MM.1S (cell line): ENCODE measurements around the gene GPR183.

Source experiments
- DNase-seq: peaks from one replicate; pipeline ENCODE4 v3.0.0-alpha.2; 2015
- H2AFZ ChIP-seq: fragments of 300-600 bp; sonication (generic); 2 replicates; pipeline ENCODE4 v1.6.0; 2016; ENCODE audit warnings: antibody characterized with exemption, low read length
- H3F3A ChIP-seq: fragments of 300-600 bp; sonication (generic); 2 replicates; pipeline ENCODE4 v1.6.1; 2016; ENCODE audit warnings: mild to moderate bottlenecking, antibody characterized with exemption, low read length, moderate library complexity, mixed read lengths; ENCODE audit not compliant: insufficient read depth
- H3K27ac ChIP-seq: fragments of 300-600 bp; sonication (generic); 2 replicates; pipeline ENCODE4 v1.5.1; 2016; ENCODE audit warnings: mild to moderate bottlenecking, low read length
- H3K27me3 ChIP-seq: fragments of 300-600 bp; sonication (generic); replicated peaks from 2 replicates; pipeline ENCODE4 v1.6.0; 2016; ENCODE audit warnings: low read length; ENCODE audit not compliant: insufficient read depth
- H3K36me3 ChIP-seq: fragments of 300-600 bp; sonication (generic); replicated peaks from 2 replicates; pipeline ENCODE4 v1.6.1; 2016; ENCODE audit warnings: mild to moderate bottlenecking, low read length, mixed read lengths; ENCODE audit not compliant: insufficient read depth
- H3K4me1 ChIP-seq: fragments of 300-600 bp; sonication (generic); 2 replicates; pipeline ENCODE4 v1.6.1; 2016; ENCODE audit warnings: low read length, mixed read lengths
- H3K4me2 ChIP-seq: fragments of 300-600 bp; sonication (generic); 2 replicates; pipeline ENCODE4 v1.6.0; 2016; ENCODE audit warnings: low read depth, low read length
- H3K4me3 ChIP-seq: fragments of 300-600 bp; sonication (generic); 2 replicates; pipeline ENCODE4 v1.5.1; 2016; ENCODE audit warnings: low read length, mixed read lengths
- H3K79me2 ChIP-seq: fragments of 300-600 bp; sonication (generic); 2 replicates; pipeline ENCODE4 v1.6.1; 2016; ENCODE audit warnings: mixed run types, low read length, mixed read lengths
- H3K9ac ChIP-seq: fragments of 300-600 bp; sonication (generic); 2 replicates; pipeline ENCODE4 v1.6.1; 2016; ENCODE audit warnings: low read length, mixed read lengths
- H3K9me2 ChIP-seq: fragments of 300-600 bp; sonication (generic); replicated peaks from 2 replicates; pipeline ENCODE4 v1.6.1; 2016; ENCODE audit warnings: mild to moderate bottlenecking, low read length, mixed read lengths; ENCODE audit not compliant: insufficient read depth
- H3K9me3 ChIP-seq: fragments of 300-600 bp; sonication (generic); replicated peaks from 2 replicates; pipeline ENCODE4 v1.6.1; 2016; ENCODE audit warnings: mild to moderate bottlenecking, low read length, mixed read lengths; ENCODE audit not compliant: insufficient read depth
- H4K20me1 ChIP-seq: fragments of 300-600 bp; sonication (generic); 2 replicates; pipeline ENCODE4 v1.6.1; 2016; ENCODE audit warnings: mild to moderate bottlenecking, low read length, moderate library complexity, mixed read lengths; ENCODE audit not compliant: insufficient read depth
- CTCF ChIP-seq: fragments of 300-600 bp; sonication (generic); IDR thresholded peaks from 2 replicates; pipeline ENCODE4 v1.5.1; 2016; ENCODE audit warnings: antibody characterized with exemption, low read length, mixed read lengths
- EZH2 ChIP-seq: fragments of 300-600 bp; sonication (generic); optimal IDR thresholded peaks from 2 replicates; pipeline ENCODE3; 2017; ENCODE audit warnings: low read depth, mild to moderate bottlenecking, antibody characterized with exemption, low read length, mixed read lengths
- EZH2phosphoT487 ChIP-seq: fragments of 300-600 bp; sonication (generic); IDR thresholded peaks from 2 replicates; pipeline ENCODE4 v1.6.1; 2018; ENCODE audit warnings: antibody characterized with exemption, low read length

The GPR183 gene

GRCh38 chr13:99320693-99321481 is 13.7 kb upstream of the GPR183 start:
- Histone ChIP-seq H3K4me1 (peaks cover 5% of the 10 kb centered on the region), H3K27ac (no peak overlapping the region), H3K4me3 (no peak overlapping the region), H3K79me2 (no peaks in the 10 kb centered on the region), H3K9ac (no peak overlapping the region), H3K9me2 (no peaks in the 10 kb centered on the region), H2AFZ (no peak overlapping the region), H3K27me3 (no peaks in the 10 kb centered on the region), H3K4me2 (no peak overlapping the region), H3K36me3 (no peaks in the 10 kb centered on the region), H3K9me3 (no peaks in the 10 kb centered on the region), H4K20me1 (no peaks in the 10 kb centered on the region), H3F3A (no peaks in the 10 kb centered on the region)
- TF ChIP-seq CTCF (no peak), EZH2 (no peak), EZH2phosphoT487 (no peak)
- DNase-seq: no peak

DNA sequence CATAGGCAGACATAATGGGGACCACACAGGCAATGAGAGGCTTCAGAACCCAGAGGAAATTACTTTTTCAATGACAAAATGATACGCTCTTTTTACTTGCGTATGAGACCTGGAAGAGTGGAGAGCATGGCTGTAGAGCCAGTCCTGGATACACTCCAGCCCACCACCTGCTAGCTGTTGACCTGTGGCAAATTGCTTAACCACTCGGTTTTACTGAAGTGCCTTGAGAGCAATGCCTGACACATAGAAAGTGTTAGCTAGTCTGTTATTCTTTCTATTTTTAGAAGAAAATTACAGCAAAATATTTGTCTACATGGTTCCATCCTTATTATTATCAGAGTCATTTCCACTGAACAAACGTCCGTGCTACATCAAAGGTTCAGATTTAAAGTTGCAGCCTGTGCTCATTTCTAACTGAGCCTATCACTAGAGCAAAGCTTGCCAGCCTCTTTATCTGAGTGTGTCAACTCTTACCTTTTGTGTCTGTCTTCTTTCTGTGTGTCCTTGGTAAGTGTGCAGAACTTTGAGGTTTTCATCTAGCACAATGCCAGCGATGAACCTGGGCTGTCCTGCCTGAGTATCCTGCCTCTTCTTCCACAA is 9.6 kb upstream of the GPR183 start:
- no peaks in the 10 kb centered on the region for H3K4me1 ChIP-seq
- DNase-seq: no peak

GRCh38 chr13:99316224-99316623 is 9.0 kb upstream of the GPR183 start:
- Histone ChIP-seq H3K4me2 (no peak overlapping the region), H3K27me3 (no peaks in the 10 kb centered on the region), H3K79me2 (no peaks in the 10 kb centered on the region), H2AFZ (no peak overlapping the region), H3K9ac (no peak overlapping the region), H3K36me3 (no peaks in the 10 kb centered on the region), H3K9me2 (no peaks in the 10 kb centered on the region), H3K4me3 (no peak overlapping the region), H3K27ac (no peak overlapping the region), H3K4me1 (no peaks in the 10 kb centered on the region), H3K9me3 (no peaks in the 10 kb centered on the region), H3F3A (no peaks in the 10 kb centered on the region), H4K20me1 (no peaks in the 10 kb centered on the region)
- no peak for DNase-seq
- no peak for TF ChIP-seq EZH2
- no peak for TF ChIP-seq CTCF
- no peak for TF ChIP-seq EZH2phosphoT487

More for the DNA sequence above, 9.6 kb upstream of the GPR183 start:
- Histone ChIP-seq H3K9me3 (no peaks in the 10 kb centered on the region), H3F3A (no peaks in the 10 kb centered on the region), H4K20me1 (no peaks in the 10 kb centered on the region), H3K27ac (no peak overlapping the region), H3K79me2 (no peaks in the 10 kb centered on the region), H3K9ac (no peak overlapping the region), H3K4me2 (no peak overlapping the region), H3K27me3 (no peaks in the 10 kb centered on the region), H2AFZ (no peak overlapping the region), H3K36me3 (no peaks in the 10 kb centered on the region), H3K4me3 (no peak overlapping the region), H3K9me2 (no peaks in the 10 kb centered on the region)
- no peak for TF ChIP-seq CTCF
- no peak for TF ChIP-seq EZH2phosphoT487
- no peak for TF ChIP-seq EZH2
